C4-2B (cell line): ENCODE data around the gene SLC8A1.

Source experiments
- CTCF ChIP-seq: fragments of 450-650 bp; conservative IDR thresholded peaks from 2 replicates; pipeline ENCODE4 v1.5.1; 2017; ENCODE audit warnings: mild to moderate bottlenecking
- ZFX ChIP-seq: fragments of 450-650 bp; IDR thresholded peaks from 2 replicates; pipeline ENCODE4 v1.6.1; 2017

- TF ChIP-seq CTCF, result no peak
- no peak for TF ChIP-seq ZFX
Measured at GRCh38 chr2:40131081-40131704, 320.7 kb downstream of the SLC8A1 start.
